ENCODE measurements around the gene OR4D2. TPM values are rescaled to one million over a fixed set of nuclear protein-coding genes. Genes with fewer than 3 reads are reported as not detected.

OR4D2 gene
- total RNA-seq, 2 experiments from 2014 or later, result not detected

Other genes starting within 250 kb of the OR4D2 start
- under 1 TPM in 1 of 2 experiments, not detected in 1; 0.25 TPM for gene CUEDC1, start 211.6 kb upstream of the OR4D2 start, total RNA-seq
- gene VEZF1, start 178.7 kb upstream of the OR4D2 start, total RNA-seq, result 10 to 100 TPM; 44.6 to 46.6 TPM
- 100 to 1,000 TPM; 298 to 304 TPM for gene SRSF1, start 159.7 kb upstream of the OR4D2 start, total RNA-seq
- gene DYNLL2, start 83.6 kb upstream of the OR4D2 start, total RNA-seq, result 10 to 100 TPM; 29.4 to 29.7 TPM
- gene OR4D1, start 18.6 kb upstream of the OR4D2 start, total RNA-seq, result under 1 TPM; 0.83 to 0.88 TPM
- gene EPX, start 25.7 kb downstream of the OR4D2 start, total RNA-seq, result not detected
- 10 to 100 TPM; 18.7 to 19.8 TPM for gene MKS1, start 52.3 kb downstream of the OR4D2 start, total RNA-seq
- gene LPO, start 71.6 kb downstream of the OR4D2 start, total RNA-seq, result not detected
- gene MPO, start 114.0 kb downstream of the OR4D2 start, total RNA-seq, result under 1 TPM; 0.08 to 0.38 TPM
- gene TSPOAP1, start 161.8 kb downstream of the OR4D2 start, total RNA-seq, result 10 to 100 TPM; 60.9 to 69.4 TPM
- gene SUPT4H1, start 185.2 kb downstream of the OR4D2 start, total RNA-seq, result 10 to 100 TPM; 85.8 to 91.0 TPM

Measured in activated CD4-positive, alpha-beta memory T cell treated with anti-CD3 and anti-CD28 coated beads, Interleukin-2, amount 10 ng/mL, durations not matched to agents 7 days and 5 days (primary cell).